DND-41 (cell line): Measurements from ENCODE around the gene DNAH14.
"Not testable (repeated sequence)": the region's sequence is repeated elsewhere in the genome, so short reads cannot be mapped to it uniquely, and the experiment has no call there.

Experiments used
- ATAC-seq: fragments of 200-7000 bp; cut with Tn5 transposase; 3 replicates; pipeline ENCODE4 v1.9.1; 2021; ENCODE audit warnings: low read depth; ENCODE audit not compliant: insufficient read depth
- DNase-seq: peaks from one replicate; pipeline ENCODE4 v3.0.0-alpha.2; 2020
- H2AFZ ChIP-seq: 2 replicates; pipeline ENCODE4 v1.6.0; 2012; ENCODE audit warnings: low read depth, low read length
- H3K27ac ChIP-seq: 2 replicates; pipeline ENCODE4 v1.5.1; 2012; ENCODE audit warnings: low read length, inconsistent platforms
- H3K27me3 ChIP-seq: fragments of 200-600 bp; sonication (generic); 2 replicates; pipeline ENCODE4 v1.6.0; 2012; ENCODE audit warnings: low read length, mild to moderate bottlenecking, inconsistent platforms; ENCODE audit not compliant: insufficient read depth, poor library complexity
- H3K36me3 ChIP-seq: 2 replicates; pipeline ENCODE4 v1.5.1; 2012; ENCODE audit warnings: low read length, inconsistent platforms; ENCODE audit not compliant: insufficient read depth
- H3K4me1 ChIP-seq: 2 replicates; pipeline ENCODE4 v1.5.1; 2012; ENCODE audit warnings: mild to moderate bottlenecking, low read length; ENCODE audit not compliant: insufficient read depth
- H3K4me2 ChIP-seq: 2 replicates; pipeline ENCODE4 v1.6.0; 2012; ENCODE audit warnings: mild to moderate bottlenecking, moderate library complexity, low read length, inconsistent platforms; ENCODE audit not compliant: insufficient read depth
- H3K4me3 ChIP-seq, 2 experiments: fragments of 200-600 bp in 1 of 2; shearing (Covaris generic) in 1 of 2; 2 replicates each; pipeline ENCODE4 v1.5.1; 2012 to 2016; ENCODE audit warnings: inconsistent platforms in 2 of 2, low read length in 2 of 2, mild to moderate bottlenecking in 2 of 2, low read depth in 1 of 2, moderate library complexity in 1 of 2
- H3K79me2 ChIP-seq: 2 replicates; pipeline ENCODE4 v1.6.0; 2012; ENCODE audit warnings: low read length, inconsistent platforms; ENCODE audit not compliant: insufficient read depth
- H3K9ac ChIP-seq: 2 replicates; pipeline ENCODE4 v1.6.0; 2012; ENCODE audit warnings: low read depth, mild to moderate bottlenecking, inconsistent platforms, low read length, moderate library complexity
- H3K9me3 ChIP-seq: 2 replicates; pipeline ENCODE4 v1.5.1; 2012; ENCODE audit warnings: low read length, moderate library complexity, mild to moderate bottlenecking, inconsistent platforms; ENCODE audit not compliant: insufficient read depth, severe bottlenecking
- H4K20me1 ChIP-seq: 2 replicates; pipeline ENCODE4 v1.6.0; 2012; ENCODE audit warnings: low read length; ENCODE audit not compliant: insufficient read depth
- EZH2 ChIP-seq: IDR thresholded peaks from 3 replicates; pipeline ENCODE4 v1.6.1; 2012; ENCODE audit warnings: borderline replicate concordance, low read depth, mild to moderate bottlenecking, moderate library complexity, low read length, inconsistent platforms; ENCODE audit not compliant: severe bottlenecking
- TF ChIP-seq, protein P1 (sequence below): IDR thresholded peaks from 2 replicates; pipeline ENCODE4 v1.5.1; 2012; ENCODE audit warnings: borderline replicate concordance, low read length, moderate library complexity, mild to moderate bottlenecking; ENCODE audit not compliant: poor library complexity, severe bottlenecking; ENCODE audit errors: extremely low read depth

DNAH14 gene

DNA sequence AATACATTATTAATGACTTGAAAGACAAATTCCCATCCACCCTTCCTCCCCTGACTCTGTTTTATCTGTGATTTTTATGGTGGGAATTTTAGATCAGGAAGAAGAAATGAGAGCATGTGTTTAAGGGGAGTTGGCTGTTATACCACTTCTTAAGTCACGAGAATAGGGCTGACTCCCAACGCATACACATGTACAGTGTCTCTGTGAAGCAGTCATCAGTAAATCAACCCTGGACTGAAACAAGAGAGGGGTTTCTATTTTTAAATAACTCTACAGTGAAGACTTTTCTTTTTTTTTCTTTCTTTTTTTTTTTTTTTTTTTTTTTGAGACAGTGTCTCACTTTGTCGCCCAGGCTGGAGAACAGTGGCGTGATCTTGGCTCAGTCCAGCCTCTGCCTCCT lies 392.3 kb downstream of the DNAH14 start:
- no peak for ATAC-seq
- Histone ChIP-seq H3K79me2 (no peaks in the 10 kb centered on the region), H2AFZ (no peak overlapping the region), H3K27me3 (no peaks in the 10 kb centered on the region), H3K27ac (no peak overlapping the region), H3K4me3 (no peak overlapping the region), H3K4me1 (no peaks in the 10 kb centered on the region), H3K4me2 (no peak overlapping the region), H3K9ac (no peak overlapping the region), H3K9me3 (no peaks in the 10 kb centered on the region), H3K36me3 (no peaks in the 10 kb centered on the region), H4K20me1 (no peaks in the 10 kb centered on the region)
- no peak for TF ChIP-seq EZH2
- TF ChIP-seq, protein P1, sequence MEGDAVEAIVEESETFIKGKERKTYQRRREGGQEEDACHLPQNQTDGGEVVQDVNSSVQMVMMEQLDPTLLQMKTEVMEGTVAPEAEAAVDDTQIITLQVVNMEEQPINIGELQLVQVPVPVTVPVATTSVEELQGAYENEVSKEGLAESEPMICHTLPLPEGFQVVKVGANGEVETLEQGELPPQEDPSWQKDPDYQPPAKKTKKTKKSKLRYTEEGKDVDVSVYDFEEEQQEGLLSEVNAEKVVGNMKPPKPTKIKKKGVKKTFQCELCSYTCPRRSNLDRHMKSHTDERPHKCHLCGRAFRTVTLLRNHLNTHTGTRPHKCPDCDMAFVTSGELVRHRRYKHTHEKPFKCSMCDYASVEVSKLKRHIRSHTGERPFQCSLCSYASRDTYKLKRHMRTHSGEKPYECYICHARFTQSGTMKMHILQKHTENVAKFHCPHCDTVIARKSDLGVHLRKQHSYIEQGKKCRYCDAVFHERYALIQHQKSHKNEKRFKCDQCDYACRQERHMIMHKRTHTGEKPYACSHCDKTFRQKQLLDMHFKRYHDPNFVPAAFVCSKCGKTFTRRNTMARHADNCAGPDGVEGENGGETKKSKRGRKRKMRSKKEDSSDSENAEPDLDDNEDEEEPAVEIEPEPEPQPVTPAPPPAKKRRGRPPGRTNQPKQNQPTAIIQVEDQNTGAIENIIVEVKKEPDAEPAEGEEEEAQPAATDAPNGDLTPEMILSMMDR = no peak
- no peak for DNase-seq

DNA sequence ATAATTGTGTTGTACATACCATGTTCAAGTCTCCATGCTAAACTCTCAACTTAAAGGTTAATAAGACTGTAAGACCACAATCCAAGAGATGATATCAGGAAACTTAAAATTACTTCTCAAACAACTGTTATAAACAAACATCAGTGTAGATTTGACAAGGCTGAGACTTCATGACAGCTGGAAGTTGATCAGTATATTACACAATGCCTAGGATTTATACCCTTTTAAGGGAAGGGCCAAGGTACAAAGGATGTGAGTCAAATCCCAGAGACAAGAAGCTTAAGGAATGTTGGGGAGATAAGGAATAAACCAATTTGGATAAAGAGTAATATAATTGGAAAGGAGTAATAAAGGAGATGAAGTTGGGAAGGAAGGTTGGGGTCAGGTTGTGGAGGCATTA lies 399.6 kb downstream of the DNAH14 start:
- DNase-seq (no peak), ATAC-seq (no peak)
- Histone ChIP-seq H3K4me2 (no peak overlapping the region), H3K4me1 (no peaks in the 10 kb centered on the region), H3K36me3 (no peaks in the 10 kb centered on the region), H3K4me3 (no peak overlapping the region), H2AFZ (no peak overlapping the region), H3K27ac (no peak overlapping the region), H3K9ac (no peak overlapping the region), H3K79me2 (no peaks in the 10 kb centered on the region), H3K9me3 (no peaks in the 10 kb centered on the region), H3K27me3 (peaks cover 4% of the 10 kb centered on the region), H4K20me1 (no peaks in the 10 kb centered on the region)
- TF ChIP-seq, protein P1 = no peak
- no peak for TF ChIP-seq EZH2

DNA sequence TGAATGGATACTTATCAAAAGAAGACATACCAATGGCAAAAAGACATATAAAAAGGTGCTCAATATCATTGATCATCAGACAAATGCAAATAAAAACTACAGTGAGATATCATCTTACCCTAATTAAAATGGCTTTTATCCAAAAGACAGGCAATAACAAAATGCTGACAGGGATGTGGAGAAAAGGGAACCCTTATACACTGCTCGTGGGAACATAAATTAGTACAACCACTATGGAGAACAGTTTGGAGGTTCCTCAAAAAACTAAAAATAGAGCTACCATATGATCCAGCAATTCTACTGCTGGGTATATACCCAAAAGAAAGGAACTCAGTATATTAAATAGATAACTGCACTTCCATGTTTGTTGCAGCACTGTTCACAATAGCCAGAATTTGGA lies 400.5 kb downstream of the DNAH14 start:
- not testable (repeated sequence) for H3K9ac ChIP-seq, H4K20me1 ChIP-seq

DNA sequence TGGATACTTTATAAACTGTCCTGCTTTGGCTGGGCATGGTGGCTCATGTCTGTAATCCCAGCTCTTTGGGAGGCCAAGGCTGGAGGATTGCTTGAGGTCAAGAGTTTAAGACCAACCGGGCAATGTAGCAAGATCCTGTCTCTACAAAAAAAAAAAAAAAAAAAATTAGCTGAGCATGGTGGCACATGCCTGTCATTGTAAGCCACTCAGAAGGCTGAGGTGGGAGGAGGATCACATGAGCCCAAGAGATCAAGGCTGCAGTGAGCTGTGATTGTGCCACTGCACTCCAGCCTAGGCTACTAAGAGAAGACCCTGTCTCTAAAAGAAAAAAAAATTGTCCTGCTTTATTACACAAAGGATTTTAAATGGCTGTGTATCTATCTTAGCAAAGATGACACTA lies 403.2 kb downstream of the DNAH14 start:
- Histone ChIP-seq H3K36me3 (no peaks in the 10 kb centered on the region), H3K9me3 (peaks cover 5% of the 10 kb centered on the region), H3K27ac (no peak overlapping the region), H2AFZ (no peak overlapping the region), H3K4me1 (no peaks in the 10 kb centered on the region), H4K20me1 (no peaks in the 10 kb centered on the region), H3K9ac (no peak overlapping the region), H3K4me2 (no peak overlapping the region), H3K27me3 (peaks cover 4% of the 10 kb centered on the region), H3K79me2 (no peaks in the 10 kb centered on the region), H3K4me3 (no peak overlapping the region)
- no peak for TF ChIP-seq EZH2
- TF ChIP-seq, protein P1 = no peak
- ATAC-seq = no peak
- no peak for DNase-seq

More for the DNA sequence above, 400.5 kb downstream of the DNAH14 start:
- not testable (repeated sequence) for H3K27me3 ChIP-seq, ATAC-seq, H3K4me1 ChIP-seq, DNase-seq, H3K27ac ChIP-seq, H3K9me3 ChIP-seq, H3K4me3 ChIP-seq, H3K36me3 ChIP-seq, H3K4me2 ChIP-seq, H2AFZ ChIP-seq, H3K79me2 ChIP-seq

DNA sequence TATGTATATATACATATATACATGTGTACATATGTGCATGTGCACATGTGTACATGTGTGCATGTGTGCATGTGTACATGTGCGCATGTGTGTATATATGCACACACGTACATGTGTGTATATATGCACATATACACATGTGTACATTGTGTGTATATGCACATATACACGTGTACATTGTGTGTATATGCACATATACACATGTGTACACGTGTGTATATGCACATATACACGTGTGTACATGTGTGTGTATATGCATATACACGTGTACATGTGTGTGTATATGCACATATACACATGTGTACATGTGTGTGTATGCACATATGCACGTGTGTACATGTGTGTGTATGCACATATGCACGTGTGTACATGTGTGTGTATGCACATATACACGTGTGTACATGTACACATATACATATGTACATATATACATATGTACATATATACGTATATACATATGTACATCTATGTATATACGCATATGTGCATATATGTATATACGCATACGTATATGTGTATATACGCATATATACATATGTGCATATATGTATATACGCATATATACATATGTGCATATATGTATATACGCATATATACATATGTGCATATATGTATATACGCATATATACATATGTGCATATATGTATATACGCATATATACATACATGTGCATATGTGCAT lies 405.8 kb downstream of the DNAH14 start:
- H3K79me2 ChIP-seq, H3K36me3 ChIP-seq, H3K4me3 ChIP-seq, H3K4me1 ChIP-seq, H2AFZ ChIP-seq, H4K20me1 ChIP-seq, H3K4me2 ChIP-seq, H3K27ac ChIP-seq, ATAC-seq, H3K9me3 ChIP-seq, H3K9ac ChIP-seq, DNase-seq: not testable (repeated sequence)
- peaks cover 10% of the 10 kb centered on the region for H3K27me3 ChIP-seq
